ENCODE measurements around the gene DTNA.
"Not testable (repeated sequence)": the region's sequence is repeated elsewhere in the genome, so short reads cannot be mapped to it uniquely, and the experiment has no call there.

The DTNA gene

GRCh38 chr18:34709750-34710441 lies at the start of gene DTNA:
TSS of gene DTNA (plus strand) at chr18:34710298. CDS start at chr18:34755977, 45,679 bp downstream.
- DNase-seq (ENCODE audit: low spot score) = no peak

DNA sequence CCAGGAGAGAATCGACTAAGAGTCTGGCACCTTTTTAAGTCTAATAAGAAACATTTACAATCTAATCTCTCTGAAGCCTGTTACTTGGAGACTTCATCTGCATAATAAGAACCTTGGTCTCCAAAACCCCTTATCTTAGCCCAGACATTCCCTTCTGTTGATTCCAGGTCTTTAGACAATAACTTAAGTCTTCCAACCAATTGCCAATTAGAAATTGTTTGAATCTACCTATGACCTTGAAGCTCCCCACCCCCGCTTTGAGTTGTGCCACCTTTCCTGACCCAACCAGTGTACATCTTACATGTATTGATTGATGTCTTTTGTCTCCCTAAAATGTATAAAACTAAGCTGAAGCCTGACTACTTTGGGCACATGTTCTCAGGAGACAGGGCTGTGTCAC lies 49.5 kb upstream of the DTNA start:
- DNase-seq (ENCODE audit: low spot score) = no peak

- peak; percentile 8 for DNase-seq (ENCODE audit: low spot score)
Observed at GRCh38 chr18:34661464-34662087, 48.5 kb upstream of the DTNA start.

DNA sequence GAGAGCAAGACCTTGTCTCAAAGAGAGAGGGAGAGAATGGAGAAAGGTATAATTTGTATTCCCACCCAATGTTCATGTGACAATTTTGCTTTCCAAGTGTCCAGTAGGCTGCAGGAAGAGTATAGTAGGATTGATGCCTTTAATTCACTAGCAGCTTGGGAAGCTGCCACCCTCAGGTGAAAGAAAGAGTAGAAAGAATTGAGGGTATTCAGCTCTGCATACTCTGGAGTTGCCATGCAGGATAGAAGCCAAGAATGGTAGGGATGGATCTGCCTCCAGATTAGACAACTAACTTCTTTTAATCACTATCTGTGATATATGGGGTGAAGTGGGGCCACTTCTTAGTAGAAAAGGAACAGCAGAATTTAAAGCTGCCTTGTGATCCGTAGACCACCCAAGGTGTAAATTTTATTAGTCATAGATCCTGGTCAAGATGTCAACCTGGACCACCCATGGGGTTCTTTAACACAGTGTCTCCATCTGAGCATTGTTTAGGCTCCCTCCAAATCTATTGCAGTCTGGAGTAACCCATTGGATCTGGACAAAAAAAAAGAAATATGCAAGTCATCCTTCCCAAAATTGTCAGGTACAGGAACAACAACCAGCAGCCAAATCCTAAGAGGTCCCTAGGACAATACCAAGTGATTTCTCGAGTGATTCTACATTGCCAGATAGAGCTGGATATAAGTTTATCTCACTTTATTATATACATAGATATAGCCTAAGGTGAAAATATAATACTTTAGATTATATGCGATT lies 33.1 kb upstream of the DTNA start:
- no peak for DNase-seq (ENCODE audit: low spot score)

- DNase-seq (ENCODE audit: low spot score) = not testable (repeated sequence)
Observed at GRCh38 chr18:34689750-34690149, 20.3 kb upstream of the DTNA start.

- no peak for DNase-seq (ENCODE audit: low spot score)
Observed at GRCh38 chr18:34691614-34692013, 18.5 kb upstream of the DTNA start.

DNA sequence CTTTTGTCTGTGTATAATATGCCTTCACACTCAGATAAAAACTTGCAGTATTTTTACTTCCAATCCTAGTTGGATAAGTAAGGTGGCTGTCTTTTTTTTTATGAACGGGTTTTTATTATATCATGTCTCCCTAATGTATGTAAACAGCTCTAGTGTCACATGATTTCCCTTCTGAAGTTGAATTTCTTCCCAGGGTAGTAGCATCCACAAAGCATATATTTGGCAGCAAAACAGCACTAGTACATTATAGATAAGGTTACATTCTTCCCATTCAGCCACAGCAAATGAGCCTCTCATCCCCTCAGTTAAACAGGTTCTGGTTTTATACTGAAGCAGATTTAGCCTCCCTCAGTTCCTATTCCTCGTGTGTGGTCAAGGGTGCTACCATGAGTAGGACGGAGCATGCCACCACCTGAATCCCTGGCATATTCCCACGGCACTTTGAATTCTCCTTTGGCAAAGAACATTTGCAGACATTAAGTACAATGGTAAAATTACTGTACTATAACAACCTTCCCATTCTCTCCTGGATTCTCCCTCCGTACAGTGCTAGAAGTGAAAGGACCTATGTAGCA lies 15.4 kb upstream of the DTNA start:
- DNase-seq (ENCODE audit: low spot score) = no peak

DNA sequence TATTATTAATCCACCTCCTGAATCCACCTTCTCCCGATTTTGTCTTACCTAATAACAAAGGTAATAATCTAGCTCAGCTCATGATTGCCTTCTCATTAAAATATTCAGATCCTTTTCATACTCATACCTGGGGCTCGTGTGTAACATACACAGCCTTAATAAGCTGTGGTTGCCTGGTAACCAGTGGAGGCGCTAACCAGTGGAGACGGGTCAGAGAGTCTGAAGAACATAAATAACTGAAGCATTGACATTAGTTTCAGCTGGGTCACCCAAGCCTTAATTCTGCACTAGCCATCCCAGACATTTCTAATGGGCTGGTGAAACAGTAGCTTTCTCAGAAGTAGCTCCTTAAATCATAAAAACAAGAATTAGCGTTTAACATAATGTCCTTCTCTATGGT lies 14.8 kb upstream of the DTNA start:
- DNase-seq (ENCODE audit: low spot score) = no peak

DNA sequence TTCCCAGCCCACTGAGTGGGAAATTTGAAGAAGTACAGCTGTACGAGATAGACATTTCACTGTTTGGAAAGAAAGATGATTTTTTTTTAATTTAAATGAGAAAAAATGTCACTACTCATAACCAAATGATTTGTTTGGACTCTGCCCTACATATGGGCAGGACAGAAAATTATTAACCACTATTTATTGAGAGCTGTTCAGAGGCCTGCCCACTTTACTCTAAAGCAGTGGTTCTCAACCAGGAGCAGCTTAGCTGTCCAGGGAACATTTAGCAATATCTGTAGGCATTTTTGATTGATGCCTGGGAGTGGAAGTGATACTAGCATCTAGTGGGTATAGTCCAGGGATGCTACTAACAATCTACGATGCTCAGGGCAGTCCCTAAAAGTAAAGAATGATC lies 13.4 kb upstream of the DTNA start:
- DNase-seq (ENCODE audit: low spot score) = no peak

DNA sequence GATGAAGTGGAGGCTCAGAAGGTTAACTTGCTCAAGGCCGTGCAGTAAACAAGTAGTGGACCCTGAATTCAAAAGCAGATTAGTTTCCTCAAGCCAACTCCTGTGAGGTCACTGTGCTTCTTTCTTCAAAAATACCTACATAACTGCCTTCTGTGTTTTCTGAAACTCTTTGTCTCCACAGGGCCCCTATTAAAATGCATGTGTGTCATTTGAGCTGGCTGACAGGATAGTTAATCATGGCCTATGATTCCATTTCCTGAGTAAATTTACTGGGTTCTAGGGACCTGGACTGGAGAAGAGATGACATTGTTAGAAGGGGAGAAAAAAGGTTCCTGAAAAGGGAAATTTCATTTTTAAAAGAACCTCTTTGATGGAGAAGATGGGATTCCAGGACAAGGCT lies 12.9 kb upstream of the DTNA start:
- DNase-seq (ENCODE audit: low spot score) = no peak

GRCh38 chr18:34697891-34698290 lies 12.2 kb upstream of the DTNA start:
- no peak for DNase-seq (ENCODE audit: low spot score)

DNA sequence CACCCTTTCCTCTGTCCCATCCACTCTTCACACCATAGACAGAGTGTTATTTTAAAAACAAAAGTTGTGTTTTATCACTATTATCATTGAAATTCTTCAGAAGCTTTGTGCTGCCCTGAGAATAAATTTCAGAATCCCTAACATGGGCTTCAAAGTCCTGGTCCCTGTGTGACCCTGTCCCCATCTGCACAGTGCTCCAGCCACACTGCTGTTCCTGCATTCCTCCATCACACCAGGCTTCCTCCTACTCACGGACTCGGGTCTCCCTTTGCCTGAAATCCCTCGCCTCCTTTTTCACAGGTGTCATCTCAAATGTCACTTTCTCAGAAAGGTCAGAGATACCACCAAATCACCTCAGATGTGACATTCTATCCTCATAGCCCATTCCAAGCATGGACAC lies 8.2 kb upstream of the DTNA start:
- no peak for DNase-seq (ENCODE audit: low spot score)

DNA sequence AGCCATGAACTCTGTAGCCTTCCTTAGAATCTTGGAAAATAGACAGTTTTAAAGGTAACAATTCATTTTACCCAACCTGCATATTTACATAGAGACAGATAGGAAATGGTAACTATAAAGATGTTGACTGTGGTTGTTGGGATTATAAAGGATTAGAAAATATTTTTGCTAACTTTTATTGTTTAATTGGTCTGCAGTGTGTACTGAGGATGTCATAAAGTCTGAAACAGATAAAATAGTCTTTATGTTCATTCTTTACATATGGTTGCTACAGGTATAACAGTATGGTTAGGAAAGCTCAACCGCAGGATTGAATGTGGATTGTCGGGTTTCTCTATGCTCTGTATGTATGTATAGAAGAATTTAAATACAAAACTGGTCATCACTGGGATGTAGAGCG lies 7.3 kb upstream of the DTNA start:
- DNase-seq (ENCODE audit: low spot score) = no peak

GRCh38 chr18:34704074-34704473 lies 6.0 kb upstream of the DTNA start:
- no peak for DNase-seq (ENCODE audit: low spot score)

- no peak for DNase-seq (ENCODE audit: low spot score)
Observed at GRCh38 chr18:34704823-34705222, 5.3 kb upstream of the DTNA start.

DNA sequence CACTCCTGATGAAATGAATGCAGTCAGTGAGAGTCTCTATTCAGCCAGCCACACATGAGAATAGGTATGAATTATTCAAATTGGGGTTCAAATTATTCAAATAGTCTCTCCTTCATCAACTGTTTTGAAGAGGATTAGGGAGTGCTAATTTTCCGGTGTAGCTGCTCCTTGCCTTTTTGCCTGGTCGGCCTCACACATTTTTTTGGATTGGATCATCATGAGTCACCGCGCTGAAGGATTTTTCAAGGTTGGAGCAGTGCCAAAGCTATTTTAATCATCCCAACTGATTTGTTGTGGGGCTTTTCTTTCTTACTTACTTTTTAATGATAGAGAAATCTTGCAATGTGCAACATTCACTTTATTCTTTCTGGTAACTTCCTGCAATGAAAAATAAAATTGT lies 2.4 kb upstream of the DTNA start:
- no peak for DNase-seq (ENCODE audit: low spot score)

DNA sequence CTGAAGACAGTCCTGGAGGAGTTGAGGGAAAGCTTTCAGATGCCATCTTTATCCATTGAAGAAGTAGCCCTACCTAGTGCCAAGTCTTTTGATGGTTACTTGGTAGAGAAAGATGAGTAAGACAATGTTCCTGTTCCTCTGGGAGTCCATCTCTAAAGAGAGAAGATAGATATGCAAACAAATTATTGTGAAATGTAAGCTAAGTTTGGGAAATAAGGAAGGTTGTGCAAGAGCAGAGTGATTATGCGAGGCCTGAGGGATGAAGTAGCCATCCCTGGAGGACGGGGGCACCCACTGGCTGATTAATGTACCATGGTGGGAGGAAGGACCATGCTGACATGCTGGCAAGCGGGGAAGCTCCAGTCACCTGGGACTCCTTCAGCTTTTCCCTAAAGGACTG lies 994 bp upstream of the DTNA start:
- DNase-seq (ENCODE audit: low spot score) = no peak

GRCh38 chr18:34710458-34710914 lies 388 bp downstream of the DTNA start:
- DNase-seq (ENCODE audit: low spot score) = no peak

- DNase-seq (ENCODE audit: low spot score) = no peak
Observed at GRCh38 chr18:34710934-34711333, 836 bp downstream of the DTNA start.

GRCh38 chr18:34716111-34716510 lies 6.0 kb downstream of the DTNA start:
- DNase-seq (ENCODE audit: low spot score) = not testable (repeated sequence)

- no peak for DNase-seq (ENCODE audit: low spot score)
Observed at GRCh38 chr18:34718610-34719009, 8.5 kb downstream of the DTNA start.

DNA sequence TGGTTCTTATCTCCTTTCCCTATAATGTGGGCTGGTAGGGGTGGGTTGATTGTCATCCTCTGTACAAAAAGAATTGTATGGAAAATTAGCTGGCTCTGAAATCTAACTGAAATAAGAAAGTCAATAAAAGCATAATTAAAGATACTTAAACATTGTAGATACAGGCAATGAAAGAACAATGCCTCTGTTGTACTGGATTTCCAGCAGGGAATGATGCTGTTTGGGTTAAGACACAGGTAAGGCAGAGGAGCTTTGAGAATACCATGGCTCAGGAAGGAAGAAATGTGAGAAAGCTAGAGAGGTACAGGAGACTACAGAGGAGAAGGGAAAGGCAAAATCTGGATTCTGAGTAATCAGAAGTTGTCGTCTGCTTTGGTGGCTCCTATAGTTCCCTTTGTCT lies 10.1 kb downstream of the DTNA start:
- DNase-seq (ENCODE audit: low spot score) = no peak

DNA sequence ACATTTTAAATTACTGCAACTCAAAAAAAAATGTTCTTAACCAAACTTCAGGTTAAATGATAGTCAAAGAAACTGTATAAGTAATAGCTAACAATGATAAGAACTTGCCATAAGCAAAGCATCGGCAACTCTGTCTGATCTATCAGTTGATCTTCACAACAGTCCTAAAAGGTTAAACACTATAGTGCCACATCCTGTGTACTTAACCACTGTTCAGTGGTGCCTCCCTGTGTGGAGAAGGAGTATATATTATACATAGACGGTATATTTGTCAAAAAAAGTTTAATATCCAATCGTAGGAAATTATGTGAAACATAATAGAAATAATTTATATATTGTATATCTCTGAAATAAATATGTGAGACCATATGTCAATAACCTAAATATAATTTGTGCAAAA lies 13.0 kb downstream of the DTNA start:
- no peak for DNase-seq (ENCODE audit: low spot score)
